ENCODE results near the gene CDX1.

CDX1 gene

GRCh38 chr5:150167908-150168307, 1.3 kb downstream of the CDX1 start:
- Histone ChIP-seq H3K4me1 (ENCODE audit: insufficient read depth, low read length, severe bottlenecking) (no peaks in the 10 kb centered on the region), H4K20me1 (ENCODE audit: insufficient read depth, low read length) (no peaks in the 10 kb centered on the region), H3K9me3 (ENCODE audit: low read length) (no peaks in the 10 kb centered on the region), H3K27ac (ENCODE audit: low read depth, low read length, poor library complexity, severe bottlenecking) (no peak overlapping the region), H3K9me2 (ENCODE audit: low read depth, low read length) (no peaks in the 10 kb centered on the region), H3K36me3 (ENCODE audit: insufficient read depth, low read length) (no peaks in the 10 kb centered on the region), H3F3A (ENCODE audit: insufficient read depth, low read length) (no peaks in the 10 kb centered on the region), H3K79me2 (ENCODE audit: insufficient read depth, low read length) (no peaks in the 10 kb centered on the region), H3K4me3 (ENCODE audit: low read depth, low read length, poor library complexity, severe bottlenecking) (no peak overlapping the region), H3K9ac (ENCODE audit: low read length) (no peak overlapping the region), H3K4me2 (ENCODE audit: low read length) (no peak overlapping the region), H3K27me3 (ENCODE audit: insufficient read depth, low read length) (no peaks in the 10 kb centered on the region), H2AFZ (ENCODE audit: low read length) (no peak overlapping the region)
- no peak for TF ChIP-seq EZH2 (IDR thresholded peaks at IDR 0.05; ENCODE audit: borderline replicate concordance, low read length)
- peak; percentile 10; the same call in 1 of the 2 replicates for TF ChIP-seq CTCF (IDR thresholded peaks at IDR 0.05; ENCODE audit: low read length)

GRCh38 chr5:150168864-150169263, 2.3 kb downstream of the CDX1 start:
- no peak for TF ChIP-seq CTCF (IDR thresholded peaks at IDR 0.05; ENCODE audit: low read length)
- no peak for TF ChIP-seq EZH2 (IDR thresholded peaks at IDR 0.05; ENCODE audit: borderline replicate concordance, low read length)
- Histone ChIP-seq H3K4me2 (ENCODE audit: low read length) (no peak overlapping the region), H4K20me1 (ENCODE audit: insufficient read depth, low read length) (no peaks in the 10 kb centered on the region), H3K36me3 (ENCODE audit: insufficient read depth, low read length) (no peaks in the 10 kb centered on the region), H3K27me3 (ENCODE audit: insufficient read depth, low read length) (no peaks in the 10 kb centered on the region), H3K4me3 (ENCODE audit: low read depth, low read length, poor library complexity, severe bottlenecking) (no peak overlapping the region), H3F3A (ENCODE audit: insufficient read depth, low read length) (no peaks in the 10 kb centered on the region), H2AFZ (ENCODE audit: low read length) (no peak overlapping the region), H3K9ac (ENCODE audit: low read length) (no peak overlapping the region), H3K9me2 (ENCODE audit: low read depth, low read length) (no peaks in the 10 kb centered on the region), H3K4me1 (ENCODE audit: insufficient read depth, low read length, severe bottlenecking) (no peaks in the 10 kb centered on the region), H3K79me2 (ENCODE audit: insufficient read depth, low read length) (no peaks in the 10 kb centered on the region), H3K9me3 (ENCODE audit: low read length) (no peaks in the 10 kb centered on the region), H3K27ac (ENCODE audit: low read depth, low read length, poor library complexity, severe bottlenecking) (no peak overlapping the region)

GRCh38 chr5:150172145-150172544, 5.6 kb downstream of the CDX1 start:
- Histone ChIP-seq H2AFZ (ENCODE audit: low read length) (no peak overlapping the region), H4K20me1 (ENCODE audit: insufficient read depth, low read length) (no peaks in the 10 kb centered on the region), H3K79me2 (ENCODE audit: insufficient read depth, low read length) (no peaks in the 10 kb centered on the region), H3K27me3 (ENCODE audit: insufficient read depth, low read length) (no peaks in the 10 kb centered on the region), H3K27ac (ENCODE audit: low read depth, low read length, poor library complexity, severe bottlenecking) (no peak overlapping the region), H3K9me2 (ENCODE audit: low read depth, low read length) (no peaks in the 10 kb centered on the region), H3K9ac (ENCODE audit: low read length) (no peak overlapping the region), H3K9me3 (ENCODE audit: low read length) (no peaks in the 10 kb centered on the region), H3F3A (ENCODE audit: insufficient read depth, low read length) (no peaks in the 10 kb centered on the region), H3K4me3 (ENCODE audit: low read depth, low read length, poor library complexity, severe bottlenecking) (no peak overlapping the region), H3K36me3 (ENCODE audit: insufficient read depth, low read length) (no peaks in the 10 kb centered on the region), H3K4me1 (ENCODE audit: insufficient read depth, low read length, severe bottlenecking) (no peaks in the 10 kb centered on the region), H3K4me2 (ENCODE audit: low read length) (no peak overlapping the region)
- TF ChIP-seq CTCF (IDR thresholded peaks at IDR 0.05; ENCODE audit: low read length): no peak
- no peak for TF ChIP-seq EZH2 (IDR thresholded peaks at IDR 0.05; ENCODE audit: borderline replicate concordance, low read length)

Measured in OCI-LY1 (cell line).